ENCODE measurements around the gene RRM1.
"Not testable (repeated sequence)": the region's sequence is repeated elsewhere in the genome, so short reads cannot be mapped to it uniquely, and the experiment has no call there.

Gene RRM1

GRCh38 chr11:4094348-4095291 lies at the start of gene RRM1:
RRM1 (plus strand) TSS chr11:4094799; CDS start chr11:4095013, 214 bp downstream.
- peak; percentile 89 to 92 for DNase-seq

GRCh38 chr11:4044976-4045646 lies 49.5 kb upstream of the RRM1 start:
- DNase-seq = no peak

DNA sequence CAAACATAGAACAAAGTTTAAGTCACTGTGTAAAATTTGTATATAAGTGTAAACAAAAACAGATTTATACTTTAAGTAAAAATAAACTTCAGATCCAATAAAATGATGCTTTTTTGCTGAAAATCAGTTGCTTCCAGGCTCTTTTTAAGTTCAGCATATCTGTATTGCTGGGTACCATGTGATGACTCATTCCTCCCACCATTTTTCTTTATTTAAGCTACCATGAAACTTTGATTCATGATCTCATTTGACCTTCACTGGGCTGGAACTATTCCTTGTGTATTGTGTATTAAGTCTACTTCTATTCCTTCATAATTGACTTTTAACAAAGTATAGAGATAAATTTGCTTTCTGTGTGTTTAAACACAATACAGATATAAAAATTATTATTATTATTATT lies 46.3 kb upstream of the RRM1 start:
- DNase-seq = no peak

DNA sequence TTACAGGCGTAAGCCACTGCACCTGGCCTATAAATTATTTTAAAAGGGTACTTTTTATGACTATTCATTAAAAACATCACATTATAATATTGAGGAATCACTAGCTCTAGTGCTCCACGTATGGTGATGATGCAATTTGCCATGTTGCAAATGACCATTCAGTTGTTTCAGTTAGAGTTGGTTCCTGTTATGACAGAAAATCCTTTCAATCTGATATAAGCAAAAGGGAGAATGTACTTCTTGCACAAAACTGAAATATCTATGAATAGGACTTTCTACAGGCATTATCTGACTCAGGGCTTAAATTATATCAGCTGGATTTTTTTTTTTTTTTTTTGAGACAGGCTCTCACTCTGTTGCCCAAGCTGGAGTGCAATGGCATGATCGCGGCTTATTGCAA lies 45.6 kb upstream of the RRM1 start:
- DNase-seq = no peak

GRCh38 chr11:4050138-4050537 lies 44.5 kb upstream of the RRM1 start:
- no peak for DNase-seq

- DNase-seq = not testable (repeated sequence)
Measured at GRCh38 chr11:4053200-4053599, 41.4 kb upstream of the RRM1 start.

GRCh38 chr11:4054643-4055042 lies 40.0 kb upstream of the RRM1 start:
- DNase-seq = no peak

DNA sequence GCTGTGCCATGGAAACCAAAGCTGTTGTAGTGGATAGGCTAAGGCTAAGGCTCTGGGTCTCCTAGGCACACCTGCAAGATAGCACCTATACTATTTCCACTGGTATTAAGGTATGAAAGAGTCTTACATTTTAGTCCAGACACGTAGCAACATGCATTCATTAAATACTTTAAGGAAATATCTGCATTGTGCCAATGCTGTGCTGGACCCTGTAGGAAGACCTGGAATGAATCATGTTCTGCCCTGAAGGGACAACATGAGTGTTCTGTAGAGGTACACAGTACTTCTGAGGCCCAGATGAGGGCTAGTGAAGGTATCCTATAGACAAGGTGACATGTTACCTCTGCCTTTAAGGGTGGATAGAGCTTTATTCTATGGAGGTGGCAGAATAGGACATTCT lies 35.2 kb upstream of the RRM1 start:
- no peak for DNase-seq

DNA sequence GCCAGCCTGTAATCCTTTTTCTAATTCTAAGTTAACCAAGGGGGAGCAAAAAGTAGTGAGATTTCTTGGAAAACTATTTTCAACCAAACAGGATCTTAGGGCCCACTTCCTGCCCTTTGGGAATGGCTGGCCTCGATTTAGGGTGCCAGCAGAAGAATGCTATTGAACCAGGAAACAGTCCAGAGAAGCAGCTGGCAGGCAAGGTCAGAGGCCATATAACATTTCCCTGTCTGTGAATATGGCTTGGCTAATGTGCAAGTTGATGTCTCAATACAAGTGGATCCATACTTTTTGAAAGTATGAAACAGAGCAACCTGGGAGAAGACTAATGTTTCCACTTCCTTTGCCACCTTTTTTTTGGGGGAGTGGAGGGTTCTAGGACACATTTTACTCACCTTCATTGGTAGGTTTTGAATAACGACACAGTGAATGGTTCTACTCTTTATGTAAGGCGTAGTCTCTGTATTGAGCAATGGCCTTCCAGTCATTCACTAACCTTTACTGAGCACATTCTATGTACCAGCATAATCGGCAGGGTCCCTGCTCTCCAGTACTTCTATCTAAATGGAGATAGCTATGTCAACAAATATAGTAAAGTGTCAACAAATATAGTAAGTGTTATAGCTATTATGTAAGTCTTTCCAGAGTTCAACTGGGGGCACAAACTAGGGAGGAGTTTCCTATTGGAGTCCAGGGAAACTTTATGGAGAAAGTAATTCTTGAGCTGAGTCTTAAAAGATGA lies 34.2 kb upstream of the RRM1 start:
- DNase-seq = no peak

DNA sequence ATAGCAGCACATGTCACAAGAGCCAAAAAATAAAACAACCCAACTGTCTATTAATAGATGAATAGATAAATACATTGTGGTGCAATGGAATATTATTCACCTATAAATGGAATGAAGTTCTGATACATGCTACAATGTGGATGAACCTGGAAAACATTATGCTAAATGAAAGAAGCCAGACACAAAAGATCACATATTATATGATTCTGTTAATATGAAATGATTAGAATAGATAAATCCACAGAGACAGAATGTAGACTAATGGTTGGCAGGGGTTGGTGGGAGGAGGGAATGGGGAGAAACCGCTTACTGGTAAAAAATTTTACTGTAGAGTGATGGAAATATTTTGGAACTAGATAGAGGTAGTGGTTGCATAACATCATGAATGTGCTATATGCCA lies 32.9 kb upstream of the RRM1 start:
- no peak for DNase-seq

DNA sequence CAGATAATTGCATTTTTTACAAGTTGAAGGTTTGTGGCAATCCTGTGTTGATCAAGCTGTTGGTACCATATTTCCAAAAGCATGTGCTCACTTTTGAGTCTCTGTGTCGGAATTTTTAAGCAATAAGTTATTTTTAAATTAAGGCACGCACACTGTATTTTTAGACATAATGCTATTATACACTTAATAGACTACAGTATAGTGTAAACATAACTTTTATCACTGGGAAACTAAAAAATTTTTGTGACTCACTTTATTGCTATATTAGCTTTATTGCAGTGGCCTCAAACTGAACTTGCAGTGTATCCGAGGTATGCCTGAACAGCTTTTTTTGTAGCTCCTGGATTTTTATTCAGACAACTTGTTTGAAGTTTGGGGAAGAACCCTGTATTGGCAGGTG lies 31.3 kb upstream of the RRM1 start:
- DNase-seq = no peak

- no peak for DNase-seq
Measured at GRCh38 chr11:4064278-4064955, 30.2 kb upstream of the RRM1 start.

GRCh38 chr11:4065086-4065485 lies 29.5 kb upstream of the RRM1 start:
- no peak for DNase-seq

DNA sequence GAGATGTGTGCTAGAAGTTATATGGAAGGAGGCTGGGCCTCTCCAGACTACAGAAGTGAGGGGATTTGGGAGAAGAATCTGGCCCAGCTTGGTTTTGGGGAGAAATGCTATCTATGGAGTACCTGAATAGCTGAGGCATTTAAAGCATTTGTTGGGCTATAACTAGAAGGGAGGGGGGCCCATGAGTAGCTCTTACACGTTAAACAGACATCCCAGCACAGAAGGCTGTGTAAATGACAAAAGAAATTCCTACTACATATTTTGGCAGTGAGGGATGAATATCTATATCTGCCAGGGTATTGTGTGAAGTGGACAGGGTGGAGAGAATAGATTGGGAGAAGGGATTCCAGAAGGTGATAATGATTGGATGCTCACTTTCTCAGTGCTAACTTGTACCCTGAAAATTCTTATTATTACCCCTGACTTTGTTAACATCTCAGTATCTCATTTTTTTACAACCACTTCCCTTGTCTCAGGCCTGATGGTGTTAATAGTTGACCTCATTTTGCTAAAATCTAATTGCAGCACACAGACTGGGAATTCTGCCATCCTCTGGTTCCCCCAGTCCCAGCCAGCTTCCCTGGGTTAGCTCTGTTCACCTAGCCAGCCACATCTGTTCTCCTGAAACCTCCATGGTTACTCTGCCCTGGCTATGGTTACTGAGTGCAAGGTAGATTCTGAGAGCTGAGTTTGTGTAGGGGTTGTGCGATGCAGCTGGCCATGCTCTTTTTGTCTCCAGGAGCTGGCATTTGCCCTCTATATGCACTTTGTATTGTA lies 28.8 kb upstream of the RRM1 start:
- DNase-seq = no peak

DNA sequence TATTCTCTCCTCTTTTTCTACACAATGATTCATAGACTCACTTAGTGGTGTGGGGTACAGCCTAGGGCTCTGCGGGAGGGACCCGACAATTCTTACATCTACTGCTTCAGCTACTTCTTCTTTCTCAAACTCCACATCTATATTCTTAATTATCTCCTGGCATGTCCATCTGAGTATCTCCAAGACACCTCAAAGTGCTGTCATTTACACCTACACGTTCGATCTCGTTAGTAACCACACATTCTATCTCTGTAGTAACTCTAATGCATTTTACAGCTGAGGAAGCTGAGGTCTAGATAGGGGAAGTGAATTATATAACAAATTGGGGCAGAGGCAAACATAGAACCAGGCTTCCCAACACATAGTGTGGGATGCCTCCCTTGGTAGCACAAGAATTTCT lies 27.7 kb upstream of the RRM1 start:
- no peak for DNase-seq

GRCh38 chr11:4068962-4069361 lies 25.6 kb upstream of the RRM1 start:
- no peak for DNase-seq

- no peak for DNase-seq
Measured at GRCh38 chr11:4071325-4071724, 23.3 kb upstream of the RRM1 start.

DNA sequence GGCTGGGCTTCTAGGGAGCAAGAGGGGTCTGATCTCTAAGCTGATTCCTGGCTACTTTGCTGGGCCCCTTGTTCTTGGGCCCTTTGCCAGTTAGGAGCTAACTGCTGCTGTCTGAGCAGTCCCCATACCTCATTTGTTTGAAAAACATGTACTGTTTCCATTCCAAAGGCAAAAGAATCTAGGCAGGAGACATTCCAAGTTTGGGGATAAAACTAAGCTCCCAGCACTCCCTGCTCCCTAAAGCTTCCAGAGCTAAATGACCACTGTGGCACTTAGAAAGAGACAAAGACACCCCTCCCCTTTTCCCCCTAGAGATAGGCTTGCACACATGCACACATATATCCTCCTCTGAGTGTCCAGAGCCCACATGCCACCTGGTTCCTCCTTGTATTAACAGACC lies 22.7 kb upstream of the RRM1 start:
- DNase-seq = no peak

GRCh38 chr11:4072668-4073285 lies 21.8 kb upstream of the RRM1 start:
- DNase-seq = peak; percentile 17 to 22

GRCh38 chr11:4074266-4074665 lies 20.3 kb upstream of the RRM1 start:
- DNase-seq = no peak

DNA sequence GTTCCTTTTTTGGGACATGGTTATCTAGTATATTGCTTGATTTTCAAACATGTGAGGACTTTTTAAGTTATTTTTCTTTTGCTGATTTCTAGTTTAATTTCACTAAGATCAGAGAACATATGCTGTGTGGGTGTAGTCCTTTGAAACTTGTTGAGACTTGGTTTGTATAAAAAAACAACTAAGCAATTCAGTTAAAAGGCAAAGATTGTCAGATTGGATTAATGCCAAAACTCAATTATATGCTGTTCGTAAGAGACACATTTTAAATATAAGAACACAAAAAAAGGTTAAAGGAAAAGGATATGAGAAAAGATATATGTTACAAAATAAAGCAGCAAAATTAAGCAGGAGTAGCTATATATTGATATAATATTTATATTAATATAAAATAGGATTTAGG lies 17.8 kb upstream of the RRM1 start:
- no peak for DNase-seq

DNA sequence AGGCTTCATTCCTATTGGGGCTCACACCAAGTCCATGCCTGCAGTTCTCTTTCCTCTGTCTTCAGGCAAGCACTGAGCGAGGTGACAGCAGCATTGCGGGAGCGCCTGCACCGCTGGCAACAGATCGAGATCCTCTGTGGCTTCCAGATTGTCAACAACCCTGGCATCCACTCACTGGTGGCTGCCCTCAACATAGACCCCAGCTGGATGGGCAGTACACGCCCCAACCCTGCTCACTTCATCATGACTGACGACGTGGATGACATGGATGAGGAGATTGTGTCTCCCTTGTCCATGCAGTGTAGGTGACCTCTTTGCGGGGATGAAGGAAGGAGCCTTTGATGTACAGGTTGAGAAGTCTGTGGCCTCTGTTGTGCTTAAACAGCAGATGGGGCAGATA lies 11.4 kb upstream of the RRM1 start:
- DNase-seq = no peak

Measured in activated CD4-positive, alpha-beta T cell treated with anti-CD3 and anti-CD28 coated beads, Interleukin-2, amount 50 U/mL, for 4 hours (primary cell).